Keratinocyte (primary cell): ENCODE results near the gene STK40. TPM values are rescaled to one million over a fixed set of nuclear protein-coding genes. Genes with fewer than 3 reads are reported as not detected.

Experiments
- DNase-seq: peaks from one replicate; pipeline ENCODE4 v3.0.0-alpha.2; 2011; ENCODE audit warnings: low read depth, missing footprints, low spot score
- FAIRE-seq: peaks from 2 replicates; lab custom pipeline; 2011; peaks lifted over from hg19 to GRCh38; lab: Jason Lieb, UNC
- H2AFZ ChIP-seq: 2 replicates; pipeline ENCODE4 v1.6.0; 2012; ENCODE audit warnings: low read length, control low read depth, inconsistent platforms; ENCODE audit not compliant: control insufficient read depth
- H3K27ac ChIP-seq: 2 replicates; pipeline ENCODE4 v1.5.1; 2011; ENCODE audit warnings: low read length; ENCODE audit not compliant: control insufficient read depth, insufficient read depth
- H3K27me3 ChIP-seq: 3 replicates; pipeline ENCODE4 v1.6.0; 2011; ENCODE audit warnings: low read length; ENCODE audit not compliant: control insufficient read depth, insufficient read depth; ENCODE audit errors: extremely low read depth
- H3K36me3 ChIP-seq, 2 experiments: 2 replicates in 1 of 2; 3 replicates in 1 of 2; pipeline ENCODE4 v1.5.1; 2011; ENCODE audit warnings: low read length in 2 of 2, mild to moderate bottlenecking in 1 of 2; ENCODE audit not compliant: control insufficient read depth in 2 of 2, insufficient read depth in 2 of 2; ENCODE audit errors: extremely low read depth in 1 of 2
- H3K4me1 ChIP-seq: 3 replicates; pipeline ENCODE4 v1.5.1; 2011; ENCODE audit warnings: low read length; ENCODE audit not compliant: control insufficient read depth, insufficient read depth; ENCODE audit errors: extremely low read depth
- H3K4me2 ChIP-seq: 3 replicates; pipeline ENCODE4 v1.6.0; 2011; ENCODE audit warnings: low read depth, low read length; ENCODE audit not compliant: control insufficient read depth, insufficient read depth; ENCODE audit errors: extremely low read depth
- H3K4me3 ChIP-seq, 3 experiments: fragments of 200-600 bp in 1 of 3; sonication (generic) in 1 of 3; 2 replicates in 2 of 3; 3 replicates in 1 of 3; pipeline ENCODE4 v1.5.1; 2011 to 2016; ENCODE audit warnings: low read length in 3 of 3, mild to moderate bottlenecking in 3 of 3, control low read depth in 2 of 3, inconsistent platforms in 1 of 3, low read depth in 1 of 3, mixed read lengths in 1 of 3, mixed run types in 1 of 3, moderate library complexity in 1 of 3; ENCODE audit not compliant: control insufficient read depth in 2 of 3, insufficient read depth in 2 of 3; ENCODE audit errors: extremely low read depth in 1 of 3
- H3K79me2 ChIP-seq: 2 replicates; pipeline ENCODE4 v1.6.0; 2012; ENCODE audit warnings: low read length; ENCODE audit not compliant: control insufficient read depth, insufficient read depth
- H3K9ac ChIP-seq: 3 replicates; pipeline ENCODE4 v1.6.0; 2011; ENCODE audit warnings: low read length; ENCODE audit not compliant: control insufficient read depth, insufficient read depth; ENCODE audit errors: extremely low read depth
- H3K9me1 ChIP-seq: 3 replicates; pipeline ENCODE4 v1.6.0; 2011; ENCODE audit warnings: low read length; ENCODE audit not compliant: control insufficient read depth, insufficient read depth; ENCODE audit errors: extremely low read depth
- H3K9me3 ChIP-seq: 2 replicates; pipeline ENCODE4 v1.5.1; 2012; ENCODE audit warnings: low read depth, low read length; ENCODE audit not compliant: control insufficient read depth
- H4K20me1 ChIP-seq: 3 replicates; pipeline ENCODE4 v1.6.0; 2011; ENCODE audit warnings: low read length; ENCODE audit not compliant: control insufficient read depth, insufficient read depth; ENCODE audit errors: extremely low read depth
- CTCF ChIP-seq, 3 experiments: IDR thresholded peaks in 1 of 3; conservative IDR thresholded peaks in 1 of 3; optimal IDR thresholded peaks in 1 of 3; 2 replicates in 2 of 3; 3 replicates in 1 of 3; pipeline versions ENCODE3 to v1.5.1; 2011; ENCODE audit warnings: low read length in 3 of 3, mild to moderate bottlenecking in 3 of 3, moderate library complexity in 2 of 3, control low read depth in 1 of 3, inconsistent platforms in 1 of 3; ENCODE audit not compliant: insufficient read depth in 2 of 3; ENCODE audit errors: extremely low read depth in 1 of 3
- EZH2 ChIP-seq: IDR thresholded peaks from one replicate; pipeline ENCODE4 v1.6.1; 2012; ENCODE audit warnings: inconsistent platforms, mild to moderate bottlenecking, low read length, moderate library complexity
- dilution Hi-C: fragments of 300-500 bp; cut with MboI; formaldehyde crosslinking; loops from one replicate; pipeline ENCODE4 v1.7.0; 2020; ENCODE audit warnings: low sequenced_read_pairs; ENCODE audit not compliant: extremely low pct_ligation_motif_present
- polyA plus RNA-seq, 5 experiments: library from polyadenylated mRNA; depleted of rRNA in 3 of 5; stranded (reverse) in 3 of 5; stranded (forward) in 1 of 5; unstranded in 1 of 5; fragments of >200 nt; gene quantifications; 1 replicate in 1 of 5; 2 replicates in 3 of 5; 3 replicates in 1 of 5; pipeline versions ENCODE4 v1.2.1 to v1.2.3, GENCODE V29; 2011 to 2012; ENCODE audit warnings: missing spikeins in 2 of 5, low read depth in 1 of 5, low replicate concordance in 1 of 5

The STK40 gene
- polyA plus RNA-seq, 1 donor (not counting 4 experiments of a cell fraction or from before 2014, with no cell fraction given): 10.4 TPM

DNA sequence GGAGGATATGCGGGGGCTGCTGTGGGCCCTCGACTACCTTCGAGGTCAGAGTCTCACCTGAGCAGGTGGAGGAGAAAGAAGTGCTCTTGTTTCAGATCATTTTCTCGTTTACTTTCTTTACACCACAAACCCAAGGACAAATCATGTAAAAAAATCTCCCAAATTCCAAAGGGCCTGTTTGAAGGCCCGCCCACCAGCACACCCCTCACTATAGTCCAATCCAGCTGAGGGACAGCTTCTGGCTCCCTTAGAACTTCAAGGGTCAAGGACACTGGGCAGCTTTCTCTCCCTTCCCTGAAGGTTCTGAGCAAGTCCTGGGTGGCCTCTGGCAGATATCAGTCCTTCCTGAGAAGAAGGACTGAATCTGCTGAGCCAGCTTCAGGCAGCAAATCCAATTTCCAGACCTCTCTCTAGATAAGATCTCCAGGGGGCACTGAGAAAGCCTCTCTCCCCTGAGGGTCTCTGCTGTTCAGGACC is 5.5 kb downstream of the STK40 start:
- TF ChIP-seq EZH2 (no peak), CTCF (optimal IDR thresholded peaks at IDR 0.05 in 1 of 3, IDR thresholded peaks at IDR 0.05 in 1 of 3, conservative IDR thresholded peaks at IDR 0.05 in 1 of 3; ENCODE audit: extremely low read depth in 1 of 3, insufficient read depth in 2 of 3, low read length in 3 of 3) (no peak)
- H3K4me3 ChIP-seq: no peak overlapping the region
- H3K9me1 ChIP-seq: peaks cover 4% of the 10 kb centered on the region
- peaks cover 4 to 26% of the 10 kb centered on the region in 2 experiments for H3K36me3 ChIP-seq
- no peaks in the 10 kb centered on the region for H3K27me3 ChIP-seq
- peaks cover 14% of the 10 kb centered on the region for H3K4me1 ChIP-seq
- no peak overlapping the region for H3K27ac ChIP-seq
- H3K4me2 ChIP-seq: no peak overlapping the region
- no peak overlapping the region for H2AFZ ChIP-seq
- no peaks in the 10 kb centered on the region for H3K9me3 ChIP-seq
- dilution Hi-C loops: no loop called here
- H3K79me2 ChIP-seq: peaks cover 70% of the 10 kb centered on the region
- FAIRE-seq (no peak), DNase-seq (no peak)
- H3K9ac ChIP-seq: no peak overlapping the region
- peaks cover 7% of the 10 kb centered on the region for H4K20me1 ChIP-seq

DNA sequence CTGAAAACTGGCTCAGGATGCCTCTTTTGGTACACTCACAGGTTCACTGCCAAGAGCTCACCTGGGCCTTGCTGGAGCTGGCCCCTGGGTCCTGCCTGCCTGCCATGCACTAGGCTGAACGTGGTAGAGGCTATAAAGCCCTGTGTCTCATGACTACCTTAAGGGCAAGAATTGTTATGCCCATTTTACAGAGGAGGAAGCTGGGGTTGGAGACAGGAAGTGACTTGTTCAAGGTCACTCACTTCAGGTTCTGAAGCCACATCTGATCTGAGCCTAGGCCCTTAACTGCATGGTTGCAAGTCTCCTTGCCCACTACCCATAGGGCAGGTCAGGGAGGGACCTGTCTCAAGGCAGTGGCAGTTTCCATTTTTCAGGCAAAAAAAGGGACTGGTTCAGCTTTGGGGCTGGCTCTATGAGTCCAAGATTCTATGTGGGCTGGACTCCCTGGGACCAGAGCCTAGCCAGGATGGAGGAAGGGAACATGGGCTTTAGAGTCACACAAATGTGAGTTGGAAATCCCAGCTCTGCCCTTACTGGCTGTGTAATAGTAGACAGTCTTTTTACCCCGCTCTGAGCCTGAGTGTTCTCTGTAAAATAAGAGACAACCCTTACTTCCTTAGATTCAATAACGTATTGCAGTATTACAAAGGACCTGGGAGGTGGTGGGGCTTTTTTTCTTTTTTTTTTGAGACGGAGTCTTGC is 7.8 kb downstream of the STK40 start:
- Histone ChIP-seq H3K9ac (no peak overlapping the region), H3K79me2 (peaks cover 54% of the 10 kb centered on the region), H3K27ac (no peak overlapping the region), H3K4me2 (no peak overlapping the region), H3K27me3 (no peaks in the 10 kb centered on the region), H3K9me3 (no peaks in the 10 kb centered on the region), H2AFZ (no peak overlapping the region), H3K36me3 (peaks cover 4 to 23% of the 10 kb centered on the region in 2 experiments), H4K20me1 (no peaks in the 10 kb centered on the region), H3K9me1 (peaks cover 4% of the 10 kb centered on the region), H3K4me3 (no peak overlapping the region), H3K4me1 (peaks cover 22% of the 10 kb centered on the region)
- TF ChIP-seq CTCF (optimal IDR thresholded peaks at IDR 0.05 in 1 of 3, IDR thresholded peaks at IDR 0.05 in 1 of 3, conservative IDR thresholded peaks at IDR 0.05 in 1 of 3; ENCODE audit: extremely low read depth in 1 of 3, insufficient read depth in 2 of 3, low read length in 3 of 3) (no peak), EZH2 (no peak)
- FAIRE-seq (no peak), DNase-seq (no peak)
- dilution Hi-C loops: no loop called here
